UCSD-AML1 (cell line): ENCODE measurements around the gene SLFN11.
"Not testable (repeated sequence)": the region's sequence is repeated elsewhere in the genome, so short reads cannot be mapped to it uniquely, and the experiment has no call there.

Source experiments
- DNase-seq: peaks from one replicate; lab custom pipeline; 2025; ENCODE audit not compliant: unreplicated experiment; lab: John Stamatoyannopoulos, UW

The SLFN11 gene

GRCh38 chr17:35373534-35373983 is at the start of gene SLFN11:
TSS of gene SLFN11 (minus strand) at chr17:35373621. CDS start at chr17:35363807, 9,814 bp downstream.
- peak; percentile 68 for DNase-seq

GRCh38 chr17:35421069-35421468 is 47.6 kb upstream of the SLFN11 start:
- not testable (repeated sequence) for DNase-seq

GRCh38 chr17:35416659-35417058 is 43.2 kb upstream of the SLFN11 start:
- no peak for DNase-seq

GRCh38 chr17:35414707-35415106 is 41.3 kb upstream of the SLFN11 start:
- not testable (repeated sequence) for DNase-seq

GRCh38 chr17:35414247-35414646 is 40.8 kb upstream of the SLFN11 start:
- no peak for DNase-seq

- no peak for DNase-seq
These were observed 34.1 kb upstream of the SLFN11 start for GRCh38 chr17:35407531-35407930.

GRCh38 chr17:35406568-35406967 is 33.1 kb upstream of the SLFN11 start:
- DNase-seq, result no peak

- no peak for DNase-seq
These were observed 30.9 kb upstream of the SLFN11 start for GRCh38 chr17:35404360-35404759.

- not testable (repeated sequence) for DNase-seq
These were observed 20.4 kb upstream of the SLFN11 start for GRCh38 chr17:35393783-35394182.

GRCh38 chr17:35390663-35391062 is 17.2 kb upstream of the SLFN11 start:
- no peak for DNase-seq

- DNase-seq, result no peak
These were observed 16.7 kb upstream of the SLFN11 start for GRCh38 chr17:35390156-35390555.

GRCh38 chr17:35387496-35387895 is 14.1 kb upstream of the SLFN11 start:
- DNase-seq, result no peak

- no peak for DNase-seq
These were observed 4.3 kb upstream of the SLFN11 start for GRCh38 chr17:35377706-35378105.

- no peak for DNase-seq
These were observed 3.6 kb upstream of the SLFN11 start for GRCh38 chr17:35377068-35377467.

GRCh38 chr17:35376245-35376644 is 2.8 kb upstream of the SLFN11 start:
- no peak for DNase-seq

GRCh38 chr17:35374766-35375344 is 1.4 kb upstream of the SLFN11 start:
- no peak for DNase-seq

GRCh38 chr17:35373984-35374765 is 754 bp upstream of the SLFN11 start:
- peak; percentile 33 for DNase-seq

GRCh38 chr17:35372846-35373533 is 431 bp downstream of the SLFN11 start:
- DNase-seq, result peak; percentile 38

GRCh38 chr17:35371934-35372333 is 1.5 kb downstream of the SLFN11 start:
- DNase-seq, result no peak

- DNase-seq, result peak; percentile 28
These were observed 5.2 kb downstream of the SLFN11 start for GRCh38 chr17:35368081-35368830.

- DNase-seq, result no peak
These were observed 12.4 kb downstream of the SLFN11 start for GRCh38 chr17:35361027-35361426.
